ENCODE results near the gene SYT5. TPM values are rescaled to one million over a fixed set of nuclear protein-coding genes. Genes with fewer than 3 reads are reported as not detected.
A peak's percentile ranks its signal among the peaks of the same experiment; 100 is the strongest.

The SYT5 gene
- total and polyA plus RNA-seq, 4 donors = 0.06 to 0.40 (median 0.33) TPM; not detected in 1

GRCh38 chr19:55158848-55159749, 21.0 kb downstream of the SYT5 start:
- WGBS, 2 donors = 63 to 85% methylated on average over 18 of the region's 18 CpGs
- H3K27me3 ChIP-seq (ENCODE audit: control insufficient read depth in 3 of 3, insufficient read depth in 3 of 3, low read length in 2 of 3) = peaks cover 8 to 51% (median 26%) of the 10 kb centered on the region in 3 donors

GRCh38 chr19:55158423-55158822, 21.7 kb downstream of the SYT5 start:
- peaks cover 0 to 2% (median 0%) of the 10 kb centered on the region in 5 donors for H3K4me1 ChIP-seq (ENCODE audit: control insufficient read depth in 5 of 5, insufficient read depth in 5 of 5, low read length in 5 of 5)
- H3K27ac ChIP-seq (ENCODE audit: low read depth in 1 of 2, low read length in 1 of 2) = peak overlapping the region in 1 of 2 donors; percentile 97
- ATAC-seq (ENCODE audit: insufficient read depth, low FRiP score) (no peak), DNase-seq (no peak)
- no peak for TF ChIP-seq CTCF (IDR thresholded peaks at IDR 0.05; ENCODE audit: control extremely low read depth, extremely low read depth)
- peaks cover 8 to 48% (median 26%) of the 10 kb centered on the region in 3 donors for H3K27me3 ChIP-seq (ENCODE audit: control insufficient read depth in 3 of 3, insufficient read depth in 3 of 3, low read length in 2 of 3)
- WGBS, 2 donors = 60 to 86% methylated on average over 4 of the region's 4 CpGs
- H3K4me3 ChIP-seq = no peak overlapping the region
- H3K9ac ChIP-seq (ENCODE audit: insufficient read depth in 1 of 2, low read length in 2 of 2) = no peak overlapping the region
- no peaks in the 10 kb centered on the region for H3K36me3 ChIP-seq (ENCODE audit: control insufficient read depth in 4 of 4, insufficient read depth in 4 of 4, low read length in 4 of 4)
- H3K9me3 ChIP-seq (ENCODE audit: control insufficient read depth in 4 of 4, insufficient read depth in 3 of 4, low read length in 3 of 4) = peaks cover 0 to 2% (median 0%) of the 10 kb centered on the region in 4 donors

More at GRCh38 chr19:55158848-55159749, 21.0 kb downstream of the SYT5 start:
- no peak for ATAC-seq (ENCODE audit: insufficient read depth, low FRiP score)
- Histone ChIP-seq H3K27ac (ENCODE audit: low read depth in 1 of 2, low read length in 1 of 2) (peak overlapping the region in 1 of 2 donors; percentile 97), H3K9ac (ENCODE audit: insufficient read depth in 1 of 2, low read length in 2 of 2) (no peak overlapping the region), H3K36me3 (ENCODE audit: control insufficient read depth in 4 of 4, insufficient read depth in 4 of 4, low read length in 4 of 4) (no peaks in the 10 kb centered on the region), H3K4me1 (ENCODE audit: control insufficient read depth in 5 of 5, insufficient read depth in 5 of 5, low read length in 5 of 5) (peaks cover 0 to 2% (median 0%) of the 10 kb centered on the region in 5 donors), H3K4me3 (no peak overlapping the region), H3K9me3 (ENCODE audit: control insufficient read depth in 4 of 4, insufficient read depth in 3 of 4, low read length in 3 of 4) (peaks cover 0 to 2% (median 0%) of the 10 kb centered on the region in 4 donors)
- no peak for DNase-seq
- TF ChIP-seq CTCF (IDR thresholded peaks at IDR 0.05; ENCODE audit: control extremely low read depth, extremely low read depth) = no peak

GRCh38 chr19:55157064-55157908, 22.8 kb downstream of the SYT5 start, which contains the start of gene TNNI3:
Gene TNNI3, minus strand, starts transcription at chr19:55157732. Its CDS starts 143 bp downstream, at chr19:55157589.
- peaks cover 0 to 2% (median 0%) of the 10 kb centered on the region in 4 donors for H3K9me3 ChIP-seq (ENCODE audit: control insufficient read depth in 4 of 4, insufficient read depth in 3 of 4, low read length in 3 of 4)
- whole genome bisulfite sequencing, 2 donors = 25 to 43% methylated on average over 36 to 39 of the region's 39 CpGs
- H3K27me3 ChIP-seq (ENCODE audit: control insufficient read depth in 3 of 3, insufficient read depth in 3 of 3, low read length in 2 of 3) = peaks cover 8 to 42% (median 21%) of the 10 kb centered on the region in 3 donors
- TF ChIP-seq CTCF (IDR thresholded peaks at IDR 0.05; ENCODE audit: control extremely low read depth, extremely low read depth) = no peak
- H3K9ac ChIP-seq (ENCODE audit: insufficient read depth in 1 of 2, low read length in 2 of 2) = no peak within 1 kb of the TSS
- no peak for DNase-seq
- ATAC-seq (ENCODE audit: insufficient read depth, low FRiP score) = no peak
- peak within 1 kb of the TSS in 1 of 2 donors; percentile 97 for H3K27ac ChIP-seq (ENCODE audit: low read depth in 1 of 2, low read length in 1 of 2)
- peaks cover 0 to 2% (median 0%) of the 10 kb centered on the region in 5 donors for H3K4me1 ChIP-seq (ENCODE audit: control insufficient read depth in 5 of 5, insufficient read depth in 5 of 5, low read length in 5 of 5)
- no peak within 1 kb of the TSS for H3K4me3 ChIP-seq
- H3K36me3 ChIP-seq (ENCODE audit: control insufficient read depth in 4 of 4, insufficient read depth in 4 of 4, low read length in 4 of 4) = no peaks in the 10 kb centered on the region

Data from lung (tissue), 12 donors.